Fibroblast of peridontal ligament (primary cell): Measurements from ENCODE around the gene HMX1.

Source experiments
- DNase-seq: peaks from one replicate; pipeline ENCODE4 v3.0.0-alpha.2; 2010; ENCODE audit errors: extremely low read depth

HMX1 gene

DNA sequence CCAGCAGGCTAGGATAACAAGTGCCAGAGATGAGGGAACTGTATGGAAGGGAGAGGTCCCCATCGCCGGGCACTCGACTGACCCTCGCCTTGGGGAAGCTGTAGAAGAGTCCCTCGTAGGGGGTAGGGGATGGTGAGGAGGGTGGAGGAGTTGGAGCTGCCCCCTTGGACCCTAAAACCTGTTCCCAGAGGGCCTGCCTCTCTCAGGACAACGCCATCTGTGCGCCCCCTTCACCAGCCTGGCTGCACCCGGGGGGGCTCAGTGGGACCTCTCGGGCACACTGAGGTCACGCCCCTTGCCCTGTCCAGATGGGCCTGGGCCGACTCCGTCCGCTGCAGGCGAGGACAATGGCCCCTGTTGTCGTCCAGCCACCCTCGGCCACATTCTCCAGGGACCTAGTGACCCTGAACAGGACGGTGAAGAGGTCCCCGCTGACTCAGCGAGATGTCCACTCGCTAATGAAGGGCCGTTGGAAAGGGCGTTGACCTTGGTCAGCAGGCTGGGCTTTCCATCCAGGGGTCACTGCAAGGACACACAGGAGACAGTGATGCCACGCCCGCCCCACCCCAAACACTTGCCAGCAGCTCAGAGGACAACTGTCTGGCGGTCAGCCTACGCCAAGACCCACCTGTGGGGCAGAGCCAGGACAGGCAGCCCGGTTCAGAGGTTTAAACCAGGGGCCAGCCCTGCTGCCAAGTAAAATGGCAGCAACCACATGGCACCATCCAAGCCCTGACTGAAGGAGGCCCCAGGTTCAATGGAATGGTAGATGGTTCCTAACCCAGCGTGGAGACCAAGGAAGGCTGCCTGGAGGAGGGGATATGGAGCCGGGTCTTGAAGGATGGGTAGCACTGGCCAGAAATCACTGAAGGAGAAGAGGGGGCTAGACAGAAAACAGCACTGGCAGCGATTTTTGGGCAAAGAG is 51.2 kb downstream of the HMX1 start:
- DNase-seq: no peak

DNA sequence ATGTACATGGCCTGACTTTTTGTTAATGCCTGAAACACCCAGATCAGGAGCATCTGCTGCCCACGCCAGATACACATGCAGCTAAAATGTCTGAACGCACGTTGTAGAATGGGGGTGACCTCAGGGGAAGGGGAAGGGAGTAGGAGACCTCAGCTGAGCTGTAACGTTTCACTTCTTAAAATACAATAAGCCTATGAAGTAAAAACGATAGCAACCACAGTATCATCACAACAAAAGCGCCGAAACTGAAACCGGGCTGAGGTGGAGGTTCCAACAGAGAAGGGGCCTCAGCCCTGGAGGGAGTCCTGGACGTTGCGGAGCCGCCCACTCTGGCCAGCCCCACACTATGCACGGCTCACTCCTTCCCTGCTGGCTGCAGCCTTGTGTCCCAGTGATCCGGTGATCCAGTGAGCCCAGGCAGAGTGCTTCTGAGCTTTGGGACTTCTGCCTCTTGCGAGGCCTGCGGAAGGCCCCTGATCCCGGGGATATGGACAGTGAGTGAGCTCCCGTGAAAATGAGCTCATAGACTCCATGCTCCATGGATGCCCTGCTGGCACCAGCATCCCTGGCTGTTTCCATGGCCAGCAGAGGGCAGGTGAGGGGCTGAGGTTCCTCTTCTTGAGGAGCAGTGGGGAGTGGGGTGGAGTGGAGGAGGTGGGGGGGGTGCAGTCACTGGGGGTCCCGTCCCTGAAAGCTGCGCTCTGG is 52.0 kb downstream of the HMX1 start:
- no peak for DNase-seq

DNA sequence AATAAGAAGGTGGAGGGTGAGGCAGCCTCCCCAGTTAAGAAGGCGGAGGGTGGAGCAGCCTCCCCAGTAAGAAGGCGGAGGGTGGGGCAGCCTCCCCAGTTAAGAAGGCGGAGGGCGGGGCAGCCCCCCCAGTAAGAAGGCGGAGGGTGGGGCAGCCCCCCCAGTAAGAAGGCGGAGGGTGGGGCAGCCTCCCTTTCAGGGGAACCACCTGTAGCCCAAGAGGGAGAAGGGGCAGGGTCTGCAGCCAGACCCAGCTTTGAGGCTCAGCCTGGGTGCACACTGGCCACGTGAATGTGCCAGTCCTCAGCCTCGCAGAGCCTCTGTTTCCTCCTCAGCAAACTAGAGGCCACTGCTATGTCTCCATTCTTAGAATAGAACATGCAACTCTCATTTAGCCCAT is 52.6 kb downstream of the HMX1 start:
- DNase-seq: no peak

DNA sequence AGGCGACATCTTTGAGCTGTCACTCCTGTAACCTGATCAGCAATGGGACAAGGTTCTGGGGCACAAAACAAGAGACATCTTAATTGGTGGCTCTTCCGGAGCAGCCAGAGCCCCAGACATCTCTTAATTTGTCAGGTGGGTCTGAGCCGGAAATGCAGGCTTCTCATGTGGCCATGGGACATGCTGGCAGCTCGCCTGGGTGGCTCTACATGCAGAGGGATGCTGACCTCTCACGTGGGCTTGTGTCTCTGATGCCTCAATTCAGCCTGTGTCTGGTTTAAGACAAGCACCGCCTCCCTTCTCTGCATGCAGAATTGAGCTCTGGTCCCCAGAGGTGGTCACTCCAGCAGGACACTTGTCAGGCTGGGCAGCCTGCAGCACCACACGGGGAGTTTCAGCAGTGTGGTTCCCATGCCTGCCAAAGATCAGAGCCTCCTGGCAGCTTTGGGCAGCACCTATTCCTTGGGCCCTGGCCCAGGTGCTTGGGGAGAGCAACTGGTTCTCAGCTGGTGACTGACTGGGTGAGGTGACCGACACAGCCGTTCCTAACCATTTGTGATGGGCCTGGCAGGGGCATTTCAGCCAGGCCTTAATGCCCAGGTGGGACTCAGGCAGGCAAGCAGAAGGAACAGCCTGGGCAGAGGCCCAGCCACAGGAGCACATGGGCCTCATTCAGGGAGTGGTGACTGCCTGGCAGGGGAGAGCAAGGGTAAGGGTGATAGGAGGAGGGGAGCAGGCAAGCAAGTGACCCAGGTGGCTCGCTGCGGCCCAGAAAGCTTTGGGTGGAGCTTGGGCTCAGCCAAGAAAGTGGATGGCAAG is 53.4 kb downstream of the HMX1 start:
- no peak for DNase-seq

DNA sequence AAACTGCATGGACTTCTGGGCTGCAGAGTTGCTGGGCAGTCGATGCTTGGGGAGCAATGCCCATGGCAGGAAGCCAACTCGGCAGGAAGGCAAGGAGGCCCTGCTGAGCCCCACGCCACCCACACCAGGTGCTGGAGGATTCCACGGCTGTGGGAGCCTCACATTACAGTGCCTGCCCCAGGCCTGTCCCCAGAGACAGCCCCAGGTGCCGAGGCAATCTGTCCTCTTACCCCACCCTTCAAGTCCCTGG is 53.9 kb downstream of the HMX1 start:
- DNase-seq: no peak

DNA sequence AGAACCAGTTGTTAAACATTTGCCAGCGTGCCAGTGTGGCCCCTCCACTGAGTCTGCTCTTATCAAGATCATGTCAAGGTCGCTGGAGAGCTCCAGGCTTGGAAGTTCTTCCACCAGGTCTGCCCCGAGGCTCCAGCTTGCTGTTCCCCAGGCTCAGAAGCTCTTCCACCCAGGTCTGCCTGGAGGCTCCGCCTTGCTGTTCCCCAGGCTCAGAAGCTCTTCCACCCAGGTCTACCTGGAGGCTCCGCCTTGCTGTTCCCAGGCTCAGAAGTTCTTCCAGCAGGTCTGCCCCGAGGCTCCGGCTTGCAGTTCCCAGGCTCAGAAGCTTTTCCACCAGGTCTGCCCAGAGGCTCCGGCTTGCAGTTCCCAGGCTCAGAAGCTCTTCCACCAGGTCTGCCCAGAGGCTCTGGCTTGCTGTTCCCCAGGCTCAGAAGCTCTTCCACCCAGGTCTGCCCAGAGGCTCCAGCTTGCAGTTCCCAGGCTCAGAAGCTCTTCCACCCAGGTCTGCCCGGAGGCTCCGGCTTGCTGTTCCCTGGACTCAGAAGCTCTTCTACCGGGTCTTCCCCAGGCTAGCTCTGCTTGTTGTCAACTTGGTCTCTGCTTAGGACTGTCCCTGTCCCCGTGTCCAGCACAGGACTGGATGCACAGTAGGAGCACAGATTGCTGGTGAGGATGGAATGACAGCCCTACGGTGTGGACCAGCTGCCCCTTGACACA is 54.4 kb downstream of the HMX1 start:
- no peak for DNase-seq
